ENCODE data around the gene IFNL1. TPM values are rescaled to one million over a fixed set of nuclear protein-coding genes. Genes with fewer than 3 reads are reported as not detected.
"Not testable (repeated sequence)": the region's sequence is repeated elsewhere in the genome, so short reads cannot be mapped to it uniquely, and the experiment has no call there.

The IFNL1 gene
- total RNA-seq, 1 donor from 2014 or later: not detected

- peaks cover 89% of the 10 kb centered on the region for H3K27me3 Mint-ChIP-seq (ENCODE audit: low read depth)
- no peak for TF ChIP-seq CTCF (conservative IDR thresholded peaks at IDR 0.05)
- no peak overlapping the region for H3K27ac Mint-ChIP-seq (ENCODE audit: unreplicated experiment)
- peaks cover 18% of the 10 kb centered on the region for H3K4me1 Mint-ChIP-seq
- H3K4me3 Mint-ChIP-seq: peak overlapping the region; percentile 34
- DNase-seq (ENCODE audit: low read depth, low spot score): no peak
- no peaks in the 10 kb centered on the region for H3K36me3 Mint-ChIP-seq (ENCODE audit: low read depth)
- H3K9me3 Mint-ChIP-seq: no peaks in the 10 kb centered on the region
Observed at GRCh38 chr19:39304701-39305571, 8.7 kb downstream of the IFNL1 start.

- no peaks in the 10 kb centered on the region for H3K36me3 Mint-ChIP-seq (ENCODE audit: low read depth)
- H3K4me1 Mint-ChIP-seq: peaks cover 18% of the 10 kb centered on the region
- no peaks in the 10 kb centered on the region for H3K9me3 Mint-ChIP-seq
- no peak for TF ChIP-seq CTCF (conservative IDR thresholded peaks at IDR 0.05)
- DNase-seq (ENCODE audit: low read depth, low spot score): no peak
- no peak overlapping the region for H3K27ac Mint-ChIP-seq (ENCODE audit: unreplicated experiment)
- no peak overlapping the region for H3K4me3 Mint-ChIP-seq
- peaks cover 92% of the 10 kb centered on the region for H3K27me3 Mint-ChIP-seq (ENCODE audit: low read depth)
Observed at GRCh38 chr19:39306075-39306474, 9.9 kb downstream of the IFNL1 start.

- no peak overlapping the region for H3K27ac Mint-ChIP-seq (ENCODE audit: unreplicated experiment)
- H3K36me3 Mint-ChIP-seq (ENCODE audit: low read depth): no peaks in the 10 kb centered on the region
- peaks cover 18% of the 10 kb centered on the region for H3K4me1 Mint-ChIP-seq
- H3K27me3 Mint-ChIP-seq (ENCODE audit: low read depth): peaks cover 84% of the 10 kb centered on the region
- DNase-seq (ENCODE audit: low read depth, low spot score): no peak
- no peaks in the 10 kb centered on the region for H3K9me3 Mint-ChIP-seq
- H3K4me3 Mint-ChIP-seq: peak overlapping the region; percentile 64
- TF ChIP-seq CTCF (conservative IDR thresholded peaks at IDR 0.05): no peak
Observed at GRCh38 chr19:39307046-39307821, 11.0 kb downstream of the IFNL1 start.

GRCh38 chr19:39307822-39308530 lies 11.8 kb downstream of the IFNL1 start:
- DNase-seq (ENCODE audit: low read depth, low spot score): no peak
- no peak overlapping the region for H3K4me3 Mint-ChIP-seq
- H3K4me1 Mint-ChIP-seq: peaks cover 18% of the 10 kb centered on the region
- H3K9me3 Mint-ChIP-seq: no peaks in the 10 kb centered on the region
- H3K27me3 Mint-ChIP-seq (ENCODE audit: low read depth): peaks cover 79% of the 10 kb centered on the region
- no peaks in the 10 kb centered on the region for H3K36me3 Mint-ChIP-seq (ENCODE audit: low read depth)
- TF ChIP-seq CTCF (conservative IDR thresholded peaks at IDR 0.05): peak; percentile 16
- no peak overlapping the region for H3K27ac Mint-ChIP-seq (ENCODE audit: unreplicated experiment)

- no peak for TF ChIP-seq CTCF (conservative IDR thresholded peaks at IDR 0.05)
- no peak for DNase-seq (ENCODE audit: low read depth, low spot score)
- no peak overlapping the region for H3K27ac Mint-ChIP-seq (ENCODE audit: unreplicated experiment)
- no peaks in the 10 kb centered on the region for H3K9me3 Mint-ChIP-seq
- H3K4me1 Mint-ChIP-seq: peaks cover 18% of the 10 kb centered on the region
- H3K36me3 Mint-ChIP-seq (ENCODE audit: low read depth): peaks cover 2% of the 10 kb centered on the region
- H3K27me3 Mint-ChIP-seq (ENCODE audit: low read depth): peaks cover 72% of the 10 kb centered on the region
- H3K4me3 Mint-ChIP-seq: peak overlapping the region; percentile 29
Observed at GRCh38 chr19:39308531-39309304, 12.5 kb downstream of the IFNL1 start.

- not testable (repeated sequence) for DNase-seq (ENCODE audit: low read depth, low spot score); H3K36me3 Mint-ChIP-seq (ENCODE audit: low read depth); H3K9me3 Mint-ChIP-seq; H3K4me3 Mint-ChIP-seq; H3K27ac Mint-ChIP-seq (ENCODE audit: unreplicated experiment)
- peaks cover 18% of the 10 kb centered on the region for H3K4me1 Mint-ChIP-seq
- H3K27me3 Mint-ChIP-seq (ENCODE audit: low read depth): peaks cover 66% of the 10 kb centered on the region
Observed at GRCh38 chr19:39309305-39309670, 13.1 kb downstream of the IFNL1 start.
